ENCODE data around the gene DNAH6. TPM values are rescaled to one million over a fixed set of nuclear protein-coding genes. Genes with fewer than 3 reads are reported as not detected.

Gene DNAH6
- polyA plus RNA-seq, 1 donor (not counting 4 experiments of a cell fraction or from before 2014, with no cell fraction given): 0.05 TPM

- dilution Hi-C loops (cut with MboI; ENCODE audit: extremely low pct_ligation_motif_present, low sequenced_read_pairs): no loop called here
- DNase-seq (ENCODE audit: low read depth, low spot score) (no peak), FAIRE-seq (no peak)
- H3K27me3 ChIP-seq (ENCODE audit: control insufficient read depth, extremely low read depth, insufficient read depth, low read length): no peaks in the 10 kb centered on the region
- H3K79me2 ChIP-seq (ENCODE audit: control insufficient read depth, insufficient read depth, low read length): no peaks in the 10 kb centered on the region
- no peak overlapping the region for H3K27ac ChIP-seq (ENCODE audit: control insufficient read depth, insufficient read depth, low read length)
- H3K4me2 ChIP-seq (ENCODE audit: control insufficient read depth, extremely low read depth, insufficient read depth, low read depth, low read length): no peak overlapping the region
- H3K9me1 ChIP-seq (ENCODE audit: control insufficient read depth, extremely low read depth, insufficient read depth, low read length): no peaks in the 10 kb centered on the region
- H3K36me3 ChIP-seq (ENCODE audit: control insufficient read depth in 2 of 2, extremely low read depth in 1 of 2, insufficient read depth in 2 of 2, low read length in 2 of 2): no peaks in the 10 kb centered on the region
- H4K20me1 ChIP-seq (ENCODE audit: control insufficient read depth, extremely low read depth, insufficient read depth, low read length): no peaks in the 10 kb centered on the region
- TF ChIP-seq CTCF (optimal IDR thresholded peaks at IDR 0.05 in 1 of 3, IDR thresholded peaks at IDR 0.05 in 1 of 3, conservative IDR thresholded peaks at IDR 0.05 in 1 of 3; ENCODE audit: extremely low read depth in 1 of 3, insufficient read depth in 2 of 3, low read length in 3 of 3): no peak
- TF ChIP-seq EZH2 (IDR thresholded peaks at IDR 0.05; ENCODE audit: low read length): no peak
- H3K9ac ChIP-seq (ENCODE audit: control insufficient read depth, extremely low read depth, insufficient read depth, low read length): no peak overlapping the region
- no peak overlapping the region for H2AFZ ChIP-seq (ENCODE audit: control insufficient read depth, low read length)
- no peaks in the 10 kb centered on the region for H3K9me3 ChIP-seq (ENCODE audit: control insufficient read depth, low read depth, low read length)
- H3K4me1 ChIP-seq (ENCODE audit: control insufficient read depth, extremely low read depth, insufficient read depth, low read length): no peaks in the 10 kb centered on the region
- H3K4me3 ChIP-seq (ENCODE audit: control insufficient read depth in 2 of 3, extremely low read depth in 1 of 3, insufficient read depth in 2 of 3, low read depth in 1 of 3, low read length in 3 of 3): no peak overlapping the region
Observed at GRCh38 chr2:84705858-84706257, 189.6 kb downstream of the DNAH6 start.

GRCh38 chr2:84708442-84708841 is 192.1 kb downstream of the DNAH6 start:
- H3K4me2 ChIP-seq (ENCODE audit: control insufficient read depth, extremely low read depth, insufficient read depth, low read depth, low read length): no peak overlapping the region
- no peaks in the 10 kb centered on the region for H3K9me1 ChIP-seq (ENCODE audit: control insufficient read depth, extremely low read depth, insufficient read depth, low read length)
- H3K4me1 ChIP-seq (ENCODE audit: control insufficient read depth, extremely low read depth, insufficient read depth, low read length): no peaks in the 10 kb centered on the region
- H3K36me3 ChIP-seq (ENCODE audit: control insufficient read depth in 2 of 2, extremely low read depth in 1 of 2, insufficient read depth in 2 of 2, low read length in 2 of 2): no peaks in the 10 kb centered on the region
- DNase-seq (ENCODE audit: low read depth, low spot score) (no peak), FAIRE-seq (no peak)
- H4K20me1 ChIP-seq (ENCODE audit: control insufficient read depth, extremely low read depth, insufficient read depth, low read length): no peaks in the 10 kb centered on the region
- H3K79me2 ChIP-seq (ENCODE audit: control insufficient read depth, insufficient read depth, low read length): no peaks in the 10 kb centered on the region
- H3K27ac ChIP-seq (ENCODE audit: control insufficient read depth, insufficient read depth, low read length): no peak overlapping the region
- dilution Hi-C loops (cut with MboI; ENCODE audit: extremely low pct_ligation_motif_present, low sequenced_read_pairs): no loop called here
- H2AFZ ChIP-seq (ENCODE audit: control insufficient read depth, low read length): no peak overlapping the region
- H3K4me3 ChIP-seq (ENCODE audit: control insufficient read depth in 2 of 3, extremely low read depth in 1 of 3, insufficient read depth in 2 of 3, low read depth in 1 of 3, low read length in 3 of 3): no peak overlapping the region
- no peaks in the 10 kb centered on the region for H3K9me3 ChIP-seq (ENCODE audit: control insufficient read depth, low read depth, low read length)
- no peaks in the 10 kb centered on the region for H3K27me3 ChIP-seq (ENCODE audit: control insufficient read depth, extremely low read depth, insufficient read depth, low read length)
- TF ChIP-seq EZH2 (IDR thresholded peaks at IDR 0.05; ENCODE audit: low read length): no peak
- no peak for TF ChIP-seq CTCF (optimal IDR thresholded peaks at IDR 0.05 in 1 of 3, IDR thresholded peaks at IDR 0.05 in 1 of 3, conservative IDR thresholded peaks at IDR 0.05 in 1 of 3; ENCODE audit: extremely low read depth in 1 of 3, insufficient read depth in 2 of 3, low read length in 3 of 3)
- H3K9ac ChIP-seq (ENCODE audit: control insufficient read depth, extremely low read depth, insufficient read depth, low read length): no peak overlapping the region
